ENCODE results near the gene CRELD2. TPM values are rescaled to one million over a fixed set of nuclear protein-coding genes. Genes with fewer than 3 reads are reported as not detected.

Gene CRELD2
- total RNA-seq, 1 donor from 2014 or later: 22.1 TPM

DNA sequence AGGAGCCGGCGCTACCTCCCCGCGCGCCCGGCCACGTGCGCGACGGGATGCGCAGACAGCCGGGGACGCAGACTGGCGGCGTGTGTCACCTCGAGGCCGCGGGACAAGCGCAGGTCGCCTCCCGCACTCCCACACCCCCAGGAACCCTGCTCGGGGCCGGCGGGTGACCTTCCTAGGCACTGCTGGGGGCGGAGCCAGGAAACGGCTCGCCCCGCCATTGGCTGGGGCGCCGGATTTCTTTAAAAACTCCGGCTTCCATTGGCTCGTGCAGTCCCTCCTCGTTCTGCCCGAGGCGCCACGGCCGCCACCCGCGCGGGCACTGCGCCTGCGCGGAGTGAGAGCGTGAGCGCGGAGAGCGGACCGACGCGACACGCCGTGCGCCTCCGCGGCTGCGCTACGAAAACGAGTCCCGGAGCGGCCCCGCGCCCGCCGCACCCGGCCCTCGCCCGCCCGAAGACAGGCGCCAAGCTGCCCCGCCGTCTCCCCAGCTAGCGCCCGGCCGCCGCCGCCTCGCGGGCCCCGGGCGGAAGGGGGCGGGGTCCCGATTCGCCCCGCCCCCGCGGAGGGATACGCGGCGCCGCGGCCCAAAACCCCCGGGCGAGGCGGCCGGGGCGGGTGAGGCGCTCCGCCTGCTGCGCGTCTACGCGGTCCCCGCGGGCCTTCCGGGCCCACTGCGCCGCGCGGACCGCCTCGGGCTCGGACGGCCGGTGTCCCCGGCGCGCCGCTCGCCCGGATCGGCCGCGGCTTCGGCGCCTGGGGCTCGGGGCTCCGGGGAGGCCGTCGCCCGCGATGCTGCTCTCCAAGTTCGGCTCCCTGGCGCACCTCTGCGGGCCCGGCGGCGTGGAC, 41.9 kb downstream of the CRELD2 start, which contains the start of gene PIM3:
Gene PIM3 (plus strand): TSS at position 614 of the 846 bp plus-strand sequence. CDS start 176 bp downstream, at position 790.
- DNase-seq (peak; percentile 97), ATAC-seq (ENCODE audit: poor library complexity) (peak; percentile 83)
- intact Hi-C loops (cut with DNase I): loop anchor here (2.0 kb wide), 1 partner anchor 26 kb away; no protein-coding TSS in a partner anchor

- DNase-seq: peak; percentile 65
- intact Hi-C loops (cut with DNase I): loop anchor here (2.0 kb wide), 1 partner anchor 26 kb away; no protein-coding TSS in a partner anchor
- ATAC-seq (ENCODE audit: poor library complexity): no peak
Observed at GRCh38 chr22:49961005-49961600, 42.7 kb downstream of the CRELD2 start.

GRCh38 chr22:49961601-49962011, 43.2 kb downstream of the CRELD2 start:
- ATAC-seq (ENCODE audit: poor library complexity) (no peak), DNase-seq (peak; percentile 50)
- intact Hi-C loops (cut with DNase I): loop anchor here (2.0 kb wide), 1 partner anchor 27 kb away; no protein-coding TSS in a partner anchor

GRCh38 chr22:49962012-49962750, 43.7 kb downstream of the CRELD2 start:
- intact Hi-C loops (cut with DNase I): no loop called here
- ATAC-seq (ENCODE audit: poor library complexity): peak; percentile 56
- peak; percentile 91 for DNase-seq

DNA sequence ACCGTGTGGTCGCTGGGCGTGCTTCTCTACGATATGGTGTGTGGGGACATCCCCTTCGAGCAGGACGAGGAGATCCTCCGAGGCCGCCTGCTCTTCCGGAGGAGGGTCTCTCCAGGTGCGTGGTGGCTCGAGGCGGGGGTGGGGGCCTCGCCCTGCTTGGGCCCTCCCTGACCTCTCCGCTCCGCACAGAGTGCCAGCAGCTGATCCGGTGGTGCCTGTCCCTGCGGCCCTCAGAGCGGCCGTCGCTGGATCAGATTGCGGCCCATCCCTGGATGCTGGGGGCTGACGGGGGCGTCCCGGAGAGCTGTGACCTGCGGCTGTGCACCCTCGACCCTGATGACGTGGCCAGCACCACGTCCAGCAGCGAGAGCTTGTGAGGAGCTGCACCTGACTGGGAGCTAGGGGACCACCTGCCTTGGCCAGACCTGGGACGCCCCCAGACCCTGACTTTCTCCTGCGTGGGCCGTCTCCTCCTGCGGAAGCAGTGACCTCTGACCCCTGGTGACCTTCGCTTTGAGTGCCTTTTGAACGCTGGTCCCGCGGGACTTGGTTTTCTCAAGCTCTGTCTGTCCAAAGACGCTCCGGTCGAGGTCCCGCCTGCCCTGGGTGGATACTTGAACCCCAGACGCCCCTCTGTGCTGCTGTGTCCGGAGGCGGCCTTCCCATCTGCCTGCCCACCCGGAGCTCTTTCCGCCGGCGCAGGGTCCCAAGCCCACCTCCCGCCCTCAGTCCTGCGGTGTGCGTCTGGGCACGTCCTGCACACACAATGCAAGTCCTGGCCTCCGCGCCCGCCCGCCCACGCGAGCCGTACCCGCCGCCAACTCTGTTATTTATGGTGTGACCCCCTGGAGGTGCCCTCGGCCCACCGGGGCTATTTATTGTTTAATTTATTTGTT, 44.6 kb downstream of the CRELD2 start:
- ATAC-seq (ENCODE audit: poor library complexity): no peak

DNA sequence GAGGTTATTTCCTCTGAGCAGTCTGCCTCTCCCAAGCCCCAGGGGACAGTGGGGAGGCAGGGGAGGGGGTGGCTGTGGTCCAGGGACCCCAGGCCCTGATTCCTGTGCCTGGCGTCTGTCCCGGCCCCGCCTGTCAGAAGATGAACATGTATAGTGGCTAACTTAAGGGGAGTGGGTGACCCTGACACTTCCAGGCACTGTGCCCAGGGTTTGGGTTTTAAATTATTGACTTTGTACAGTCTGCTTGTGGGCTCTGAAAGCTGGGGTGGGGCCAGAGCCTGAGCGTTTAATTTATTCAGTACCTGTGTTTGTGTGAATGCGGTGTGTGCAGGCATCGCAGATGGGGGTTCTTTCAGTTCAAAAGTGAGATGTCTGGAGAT, 45.2 kb downstream of the CRELD2 start:
- peak; percentile 45 for DNase-seq
- intact Hi-C loops (cut with DNase I): no loop called here

More for the DNA sequence above, 44.6 kb downstream of the CRELD2 start:
- peak; percentile 54 for DNase-seq
- intact Hi-C loops (cut with DNase I): no loop called here

DNA sequence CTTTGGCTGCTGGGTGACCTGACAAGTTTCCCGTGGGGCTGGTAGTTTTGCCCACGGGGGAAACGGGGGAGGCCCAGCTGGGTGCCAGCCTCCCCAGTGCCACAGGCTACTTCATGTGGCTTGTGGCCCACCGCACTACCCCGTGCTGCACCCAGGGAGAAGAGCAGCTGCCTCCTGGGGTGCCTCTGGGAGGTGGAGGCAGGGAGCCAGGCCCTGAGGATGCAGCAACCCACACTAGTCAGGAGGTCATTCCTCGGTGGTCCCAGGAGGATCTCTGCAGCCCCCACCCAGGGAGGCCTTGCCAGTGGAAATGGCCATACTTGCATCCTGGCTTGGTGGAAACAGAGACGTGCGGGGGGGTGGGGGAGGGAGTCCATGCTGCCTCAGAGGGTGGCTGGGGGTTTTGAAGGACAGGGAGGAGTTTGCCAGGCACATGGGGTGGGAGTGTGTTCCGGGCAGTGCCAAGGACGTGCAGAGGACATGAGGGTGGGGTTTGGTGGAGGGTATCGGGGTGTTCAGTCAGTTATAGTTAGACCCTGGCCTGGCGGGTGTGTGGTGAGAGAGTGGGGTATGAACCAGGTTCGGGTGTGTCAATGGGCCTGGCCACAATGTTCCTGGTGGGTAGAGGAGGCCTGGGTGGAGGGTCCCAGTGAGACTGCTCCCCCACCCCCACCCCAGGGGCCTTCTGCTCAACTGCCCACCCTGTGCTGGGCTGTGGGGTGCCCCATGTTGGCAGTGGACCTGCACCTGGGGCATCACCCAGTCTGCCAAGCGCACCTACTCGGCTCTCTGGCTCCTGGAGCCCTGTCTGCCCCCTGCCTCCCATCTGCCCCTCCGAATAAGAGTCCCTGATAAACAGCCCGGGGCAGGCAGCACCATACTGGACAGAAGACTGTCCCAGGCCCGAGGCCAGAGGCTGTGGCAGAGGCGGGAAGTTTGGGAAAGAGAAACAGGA, 46.0 kb downstream of the CRELD2 start:
- intact Hi-C loops (cut with DNase I): no loop called here
- ATAC-seq (ENCODE audit: poor library complexity): no peak
- DNase-seq: peak; percentile 46

More for the DNA sequence above, 45.2 kb downstream of the CRELD2 start:
- ATAC-seq (ENCODE audit: poor library complexity): no peak

GRCh38 chr22:49965091-49966040, 46.9 kb downstream of the CRELD2 start:
- intact Hi-C loops (cut with DNase I): no loop called here
- DNase-seq (peak; percentile 44), ATAC-seq (ENCODE audit: poor library complexity) (no peak)

DNA sequence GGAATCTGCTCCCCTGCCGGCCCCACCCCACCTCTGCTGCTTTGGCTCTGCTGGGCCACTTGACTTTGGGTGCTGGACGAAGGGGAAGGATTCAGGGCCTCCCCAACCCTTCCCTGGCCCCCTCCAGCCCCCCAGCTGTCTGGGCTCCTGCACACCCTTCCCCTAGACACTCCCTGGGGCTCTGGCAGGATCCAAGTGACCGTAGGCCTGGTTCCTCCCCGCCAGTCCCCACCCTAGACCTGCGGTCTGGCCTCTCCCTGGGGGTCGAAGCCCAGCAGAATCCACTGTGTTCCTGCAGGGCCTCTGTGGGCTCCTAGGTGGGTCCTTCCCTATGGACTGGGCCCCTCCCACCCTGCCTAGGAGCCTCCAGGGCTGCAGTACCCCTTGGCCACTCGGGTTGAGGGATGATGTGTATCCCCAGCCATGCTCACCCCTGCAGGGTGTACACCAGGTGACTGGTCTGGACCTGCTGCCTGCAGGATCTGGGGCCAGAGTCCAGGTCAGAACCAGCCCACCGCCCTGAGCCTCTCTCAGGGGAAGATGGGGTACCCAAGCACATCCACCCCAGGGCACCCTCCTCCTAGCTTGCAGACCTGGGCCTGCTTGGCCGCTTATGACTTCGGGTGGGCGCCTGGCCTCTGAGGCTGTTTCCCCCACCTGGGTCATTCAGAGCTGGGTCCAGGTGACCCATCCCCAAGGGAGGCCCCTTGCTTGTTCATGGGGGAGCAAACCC, 47.8 kb downstream of the CRELD2 start:
- intact Hi-C loops (cut with DNase I): no loop called here
- peak; percentile 50 for DNase-seq
- ATAC-seq (ENCODE audit: poor library complexity): no peak

DNA sequence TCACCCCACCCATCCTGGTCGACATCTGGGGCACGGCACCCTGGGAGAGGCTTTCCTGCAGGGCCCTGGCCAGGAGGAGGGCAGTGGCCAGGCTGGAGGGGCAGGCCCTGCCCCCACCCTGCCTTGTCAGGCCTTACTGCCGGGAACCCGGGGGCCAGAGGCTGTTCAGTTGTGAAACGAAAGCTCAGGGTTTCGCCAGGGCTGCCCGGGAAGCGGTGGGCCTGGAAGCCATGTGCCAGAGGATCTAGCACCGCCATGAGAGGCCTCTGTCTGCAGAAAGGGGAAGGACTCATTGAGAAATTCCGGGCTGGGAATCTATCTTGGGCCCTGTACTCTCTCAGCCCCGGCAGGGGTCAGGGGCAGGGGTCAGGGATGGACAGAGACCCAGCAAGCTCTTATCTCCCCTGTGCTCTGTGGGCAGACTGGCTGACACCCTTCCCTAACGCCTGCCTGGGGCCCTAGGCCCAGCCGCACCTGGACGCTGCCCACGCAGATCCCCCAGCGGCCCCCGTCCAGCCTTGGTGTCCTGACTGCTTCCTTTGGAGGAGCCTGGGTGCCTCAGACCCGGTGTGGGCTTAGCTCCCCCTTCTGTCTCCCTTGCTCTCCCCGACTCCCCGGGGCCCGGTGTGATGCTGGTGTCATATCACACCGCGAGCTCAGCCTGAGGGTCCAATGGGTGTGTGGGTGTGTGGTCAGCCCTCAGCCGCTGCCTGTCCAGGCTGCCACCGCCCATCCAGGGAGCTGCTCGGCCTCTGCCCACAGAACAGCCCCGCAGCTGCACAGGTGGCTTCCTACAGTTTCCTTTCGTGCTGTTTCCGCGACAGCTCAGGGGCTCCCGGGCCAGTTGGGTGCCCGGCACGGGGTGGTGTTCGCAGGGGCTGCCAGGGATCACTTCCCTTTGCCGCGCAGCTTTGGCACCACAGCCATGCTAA, 48.6 kb downstream of the CRELD2 start:
- ATAC-seq (ENCODE audit: poor library complexity) (no peak), DNase-seq (peak; percentile 76)
- intact Hi-C loops (cut with DNase I): no loop called here

DNA sequence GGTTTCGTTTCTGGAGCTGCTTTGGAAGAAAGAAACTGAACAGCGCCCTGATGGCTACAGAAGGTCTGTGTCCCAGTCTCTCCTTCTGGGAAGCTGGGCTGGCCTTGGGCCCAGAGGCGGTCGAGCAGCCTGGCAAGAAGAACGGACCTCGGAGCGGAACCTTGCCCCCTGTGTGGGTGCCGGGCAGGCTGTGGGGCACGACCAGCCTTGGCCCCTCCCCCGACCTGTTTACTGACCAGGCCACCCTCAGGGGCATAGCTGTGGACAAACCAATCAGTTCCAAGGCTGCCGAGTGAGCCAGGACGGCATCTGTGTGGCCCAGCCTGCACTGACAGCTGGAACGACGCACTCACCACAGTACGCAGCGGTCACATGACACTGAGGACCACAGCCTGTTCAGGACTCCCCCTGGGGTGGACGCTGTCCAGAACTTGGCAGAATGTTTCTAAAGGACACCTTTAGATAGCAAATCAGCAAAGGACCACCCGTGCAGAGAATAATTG, 49.3 kb downstream of the CRELD2 start:
- intact Hi-C loops (cut with DNase I): no loop called here
- ATAC-seq (ENCODE audit: poor library complexity): no peak
- DNase-seq: peak; percentile 79

- intact Hi-C loops (cut with DNase I): no loop called here
- ATAC-seq (ENCODE audit: poor library complexity) (no peak), DNase-seq (peak; percentile 43)
Observed at GRCh38 chr22:49968313-49968830, 49.9 kb downstream of the CRELD2 start.

GRCh38 chr22:49968831-49969661, 50.6 kb downstream of the CRELD2 start:
- intact Hi-C loops (cut with DNase I): no loop called here
- DNase-seq (peak; percentile 43), ATAC-seq (ENCODE audit: poor library complexity) (no peak)
